GM12801 (cell line): ENCODE data around the gene JMY.

Source experiments
- CTCF ChIP-seq: IDR thresholded peaks from one replicate; pipeline ENCODE4 v1.5.1; 2011; ENCODE audit warnings: control low read depth; ENCODE audit not compliant: insufficient read length; ENCODE audit errors: extremely low read depth

The JMY gene

GRCh38 chr5:79301046-79301712 lies 65.2 kb downstream of the JMY start:
- TF ChIP-seq CTCF, result no peak

- no peak for TF ChIP-seq CTCF
Measured at GRCh38 chr5:79302454-79302853, 66.5 kb downstream of the JMY start.

GRCh38 chr5:79305706-79306105 lies 69.8 kb downstream of the JMY start:
- TF ChIP-seq CTCF, result no peak

- TF ChIP-seq CTCF, result no peak
Measured at GRCh38 chr5:79318935-79319614, 83.1 kb downstream of the JMY start.

GRCh38 chr5:79329453-79329852 lies 93.5 kb downstream of the JMY start:
- no peak for TF ChIP-seq CTCF

- TF ChIP-seq CTCF, result no peak
Measured at GRCh38 chr5:79330071-79330470, 94.1 kb downstream of the JMY start.

- no peak for TF ChIP-seq CTCF
Measured at GRCh38 chr5:79333852-79334557, 98.1 kb downstream of the JMY start.
